Heart left ventricle (tissue), 13 donors: ENCODE measurements around the gene DEPP1.

Experiments
- POLR2A ChIP-seq, 2 donors: fragments of 450-650 bp; IDR thresholded peaks; one replicate each; pipeline ENCODE4 v1.6.1; 2017; ENCODE audit warnings: antibody characterized with exemption in 2 of 2, mild to moderate bottlenecking in 2 of 2, moderate library complexity in 2 of 2
- TF ChIP-seq, protein P1 (sequence below), 12 donors: fragments of 200-600 bp; sonication (generic) in 4 of 12; IDR thresholded peaks; one replicate each; pipeline versions ENCODE4 v1.5.0 to v1.8.0; 2018 to 2022; ENCODE audit warnings: antibody characterized with exemption in 12 of 12, mild to moderate bottlenecking in 5 of 12
- donor health status: ischemic (EF 13 %, LVEDD 7.1; RV severe dilation, severe dysfunction).
- donor health status: DM: no; HTN: yes; CAD: no.
- donor health status: DM: no; HTN: no; CAD: no.
- donor health status: ischemic (EF 25% LVEDD 6.9; RV normal size, moderate dysfunction).
- donor health status: ischemic (EF 25% LVEDD 5.7; RV mildly dilated, moderate dysfunction).
- donor health status: ischemic (EF 35%, LVEDD 5.7; RV mildly dilated, moderate dysfunction).
- donor health status: nonischemic (EF 11% LVEDD 7.7; RV severe dilation, severe dysfunction).
- donor health status: DM: yes; HTN: yes; CAD: no.
- donor health status: PGD.
- donor health status: ischemic (EF 29% LVEDD 5.4; RV normal size, mild dysfunction).
- donor health status: nonischemic (EF 23%, LVEDD 6.1; RV moderate dilation, normal function).

- TF ChIP-seq, protein P1, sequence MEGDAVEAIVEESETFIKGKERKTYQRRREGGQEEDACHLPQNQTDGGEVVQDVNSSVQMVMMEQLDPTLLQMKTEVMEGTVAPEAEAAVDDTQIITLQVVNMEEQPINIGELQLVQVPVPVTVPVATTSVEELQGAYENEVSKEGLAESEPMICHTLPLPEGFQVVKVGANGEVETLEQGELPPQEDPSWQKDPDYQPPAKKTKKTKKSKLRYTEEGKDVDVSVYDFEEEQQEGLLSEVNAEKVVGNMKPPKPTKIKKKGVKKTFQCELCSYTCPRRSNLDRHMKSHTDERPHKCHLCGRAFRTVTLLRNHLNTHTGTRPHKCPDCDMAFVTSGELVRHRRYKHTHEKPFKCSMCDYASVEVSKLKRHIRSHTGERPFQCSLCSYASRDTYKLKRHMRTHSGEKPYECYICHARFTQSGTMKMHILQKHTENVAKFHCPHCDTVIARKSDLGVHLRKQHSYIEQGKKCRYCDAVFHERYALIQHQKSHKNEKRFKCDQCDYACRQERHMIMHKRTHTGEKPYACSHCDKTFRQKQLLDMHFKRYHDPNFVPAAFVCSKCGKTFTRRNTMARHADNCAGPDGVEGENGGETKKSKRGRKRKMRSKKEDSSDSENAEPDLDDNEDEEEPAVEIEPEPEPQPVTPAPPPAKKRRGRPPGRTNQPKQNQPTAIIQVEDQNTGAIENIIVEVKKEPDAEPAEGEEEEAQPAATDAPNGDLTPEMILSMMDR (IDR thresholded peaks at IDR 0.05): no peak
- no peak for TF ChIP-seq POLR2A (IDR thresholded peaks at IDR 0.05)
Measured at GRCh38 chr10:44966129-44966815, 12.3 kb downstream of the DEPP1 start.
